ENCODE measurements around the gene UBE2O. TPM values are rescaled to one million over a fixed set of nuclear protein-coding genes. Genes with fewer than 3 reads are reported as not detected.

The UBE2O gene
- total and polyA plus RNA-seq, 2 experiments from 2014 or later: 7.1 to 17.2 TPM

DNA sequence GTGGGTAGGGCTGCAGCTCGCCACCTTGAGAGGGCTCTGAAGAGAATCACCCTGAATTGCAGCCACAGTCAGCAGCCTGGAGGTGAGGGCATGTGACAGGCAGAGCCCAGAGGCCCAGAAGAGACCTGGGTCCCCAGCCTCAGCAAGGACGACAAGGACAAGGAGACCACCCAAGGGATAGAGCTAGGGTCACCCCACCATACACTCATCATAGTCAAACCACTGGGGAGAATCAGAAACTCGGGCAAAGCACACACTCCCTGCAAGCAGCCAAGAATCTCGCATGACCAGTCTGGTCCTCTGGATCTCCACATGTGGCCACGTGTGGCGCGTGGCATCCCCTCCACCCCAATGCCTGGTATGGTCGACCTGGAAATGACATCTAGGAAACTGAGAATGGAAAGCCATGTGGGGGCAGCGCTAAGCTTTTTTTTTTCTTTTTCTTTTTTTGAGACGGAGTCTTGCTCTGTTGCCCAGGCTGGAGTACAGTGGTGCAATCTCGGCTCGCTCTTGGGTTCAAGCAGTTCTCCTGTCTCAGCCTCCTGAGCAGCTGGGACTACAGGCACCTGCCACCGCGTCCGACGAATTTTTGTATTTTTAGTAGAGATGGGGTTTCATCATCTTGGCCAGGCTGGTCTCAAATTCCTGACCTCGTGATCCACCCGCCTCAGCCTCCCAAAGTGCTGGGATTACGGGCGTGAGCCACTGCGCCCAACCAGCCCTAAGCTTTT, 73.1 kb downstream of the UBE2O start:
- Histone ChIP-seq H3K27me3 (replicated peaks; ENCODE audit: insufficient read depth) (no peaks in the 10 kb centered on the region), H3K4me3 (no peak overlapping the region), H3K9me2 (ENCODE audit: insufficient read depth) (no peaks in the 10 kb centered on the region), H4K20me1 (ENCODE audit: insufficient read depth) (no peaks in the 10 kb centered on the region), H2AFZ (no peak overlapping the region), H3F3A (ENCODE audit: insufficient read depth) (no peaks in the 10 kb centered on the region; the same call in 1 of the 2 replicates), H3K9me3 (ENCODE audit: low read depth) (no peaks in the 10 kb centered on the region), H3K4me1 (ENCODE audit: insufficient read depth) (peaks cover 12% of the 10 kb centered on the region; the same call in 1 of the 2 replicates), H3K9ac (no peak overlapping the region), H3K79me2 (ENCODE audit: insufficient read depth) (peaks cover 14% of the 10 kb centered on the region; the same call in 1 of the 2 replicates), H3K4me2 (ENCODE audit: unreplicated experiment) (no peak overlapping the region), H3K27ac (no peak overlapping the region), H3K36me3 (ENCODE audit: low read depth) (no peaks in the 10 kb centered on the region)
- DNase-seq: no peak
- in situ Hi-C loops (cut with MboI): no loop called here
- TF ChIP-seq EZH2 (IDR thresholded peaks at IDR 0.05; ENCODE audit: insufficient read depth, poor library complexity, severe bottlenecking) (no peak), EZH2phosphoT487 (IDR thresholded peaks at IDR 0.05; ENCODE audit: insufficient read depth, low read depth) (no peak)
- WGBS, 2 experiments (ENCODE audit: low coverage in 1 of 2, low lambda C conversion rate in 2 of 2, missing lambda C conversion rate in 2 of 2): 95 to 96% methylated on average over 21 of the region's 21 CpGs

DNA sequence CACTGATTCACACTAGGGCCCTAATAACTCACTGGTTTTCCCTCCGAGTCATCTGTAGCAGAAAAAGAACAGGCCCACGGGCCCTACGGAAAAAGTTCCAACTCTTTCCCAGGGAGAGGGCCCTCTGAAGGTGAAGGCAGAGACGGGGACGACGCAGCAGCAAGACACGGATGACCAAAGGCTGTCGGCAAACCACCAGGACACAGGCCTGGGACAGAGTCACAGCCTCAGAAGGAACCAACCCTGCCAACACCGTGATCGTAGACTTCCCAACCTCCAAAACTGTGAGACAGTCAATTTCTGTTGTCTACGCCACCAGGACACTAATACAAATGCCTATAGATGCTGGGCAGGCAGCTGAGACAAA, 73.7 kb downstream of the UBE2O start:
- H3K9me3 ChIP-seq (ENCODE audit: low read depth): no peaks in the 10 kb centered on the region
- no peak for TF ChIP-seq EZH2phosphoT487 (IDR thresholded peaks at IDR 0.05; ENCODE audit: insufficient read depth, low read depth)
- no peak for TF ChIP-seq EZH2 (IDR thresholded peaks at IDR 0.05; ENCODE audit: insufficient read depth, poor library complexity, severe bottlenecking)
- in situ Hi-C loops (cut with MboI): no loop called here
- H3K4me1 ChIP-seq (ENCODE audit: insufficient read depth): peaks cover 12% of the 10 kb centered on the region; the same call in 1 of the 2 replicates
- H3F3A ChIP-seq (ENCODE audit: insufficient read depth): peaks cover 2% of the 10 kb centered on the region; the same call in 1 of the 2 replicates
- no peak overlapping the region for H3K9ac ChIP-seq
- peaks cover 13% of the 10 kb centered on the region; the same call in 1 of the 2 replicates for H3K79me2 ChIP-seq (ENCODE audit: insufficient read depth)
- H4K20me1 ChIP-seq (ENCODE audit: insufficient read depth): no peaks in the 10 kb centered on the region
- no peak overlapping the region for H3K4me3 ChIP-seq
- no peak overlapping the region for H3K27ac ChIP-seq
- H2AFZ ChIP-seq: no peak overlapping the region
- no peaks in the 10 kb centered on the region for H3K9me2 ChIP-seq (ENCODE audit: insufficient read depth)
- no peaks in the 10 kb centered on the region for H3K36me3 ChIP-seq (ENCODE audit: low read depth)
- no peak for DNase-seq
- 88 to 89% methylated on average over 11 of the region's 11 CpGs for WGBS, 2 experiments (ENCODE audit: low coverage in 1 of 2, low lambda C conversion rate in 2 of 2, missing lambda C conversion rate in 2 of 2)
- H3K4me2 ChIP-seq (ENCODE audit: unreplicated experiment): no peak overlapping the region
- no peaks in the 10 kb centered on the region for H3K27me3 ChIP-seq (replicated peaks; ENCODE audit: insufficient read depth)

DNA sequence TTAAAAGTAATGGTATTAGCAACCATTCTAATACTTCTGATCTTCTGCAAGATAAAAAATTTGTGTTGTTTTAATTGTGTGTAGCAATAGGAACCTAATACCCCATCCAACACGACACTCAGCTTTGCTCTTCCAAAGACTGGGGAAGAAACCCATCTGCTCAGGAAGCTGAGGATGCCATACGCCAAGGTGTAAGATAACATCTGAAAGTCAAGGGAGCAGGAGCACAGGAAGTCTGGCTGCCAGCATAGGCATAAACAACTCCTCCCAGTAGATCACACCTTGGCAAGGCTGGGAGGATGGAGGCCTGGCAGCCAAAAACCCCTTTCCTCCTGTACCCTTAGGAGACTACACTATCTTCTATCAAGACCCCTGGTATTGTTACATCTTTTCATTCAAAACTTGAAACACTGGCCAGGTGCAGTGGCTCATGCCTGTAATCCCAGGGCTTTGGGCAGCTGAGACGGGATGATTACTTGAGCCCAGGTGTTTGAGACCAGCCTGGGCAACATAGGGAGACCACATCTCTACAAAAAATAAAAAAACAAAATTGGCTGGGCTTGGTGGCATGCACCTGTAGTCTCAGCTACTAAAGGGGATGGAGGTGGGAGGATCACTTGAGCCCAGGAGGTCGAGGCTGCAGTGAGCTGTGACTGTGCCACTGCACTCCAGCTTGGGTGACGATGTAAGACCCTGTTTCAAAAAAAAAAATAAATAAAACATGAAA, 74.2 kb downstream of the UBE2O start:
- 83 to 90% methylated on average over 5 of the region's 5 CpGs for WGBS, 2 experiments (ENCODE audit: low coverage in 1 of 2, low lambda C conversion rate in 2 of 2, missing lambda C conversion rate in 2 of 2)
- no peak overlapping the region for H3K4me2 ChIP-seq (ENCODE audit: unreplicated experiment)
- peaks cover 13% of the 10 kb centered on the region; the same call in 1 of the 2 replicates for H3K79me2 ChIP-seq (ENCODE audit: insufficient read depth)
- TF ChIP-seq EZH2 (IDR thresholded peaks at IDR 0.05; ENCODE audit: insufficient read depth, poor library complexity, severe bottlenecking): no peak
- TF ChIP-seq EZH2phosphoT487 (IDR thresholded peaks at IDR 0.05; ENCODE audit: insufficient read depth, low read depth): no peak
- H2AFZ ChIP-seq: no peak overlapping the region
- H3K4me3 ChIP-seq: no peak overlapping the region
- H4K20me1 ChIP-seq (ENCODE audit: insufficient read depth): no peaks in the 10 kb centered on the region
- no peaks in the 10 kb centered on the region for H3K36me3 ChIP-seq (ENCODE audit: low read depth)
- no peaks in the 10 kb centered on the region for H3K27me3 ChIP-seq (replicated peaks; ENCODE audit: insufficient read depth)
- no peak overlapping the region for H3K27ac ChIP-seq
- H3K9ac ChIP-seq: no peak overlapping the region
- in situ Hi-C loops (cut with MboI): no loop called here
- DNase-seq: no peak
- no peaks in the 10 kb centered on the region for H3K9me2 ChIP-seq (ENCODE audit: insufficient read depth)
- peaks cover 14% of the 10 kb centered on the region; the same call in 1 of the 2 replicates for H3K4me1 ChIP-seq (ENCODE audit: insufficient read depth)
- H3K9me3 ChIP-seq (ENCODE audit: low read depth): no peaks in the 10 kb centered on the region
- H3F3A ChIP-seq (ENCODE audit: insufficient read depth): peaks cover 7% of the 10 kb centered on the region

DNA sequence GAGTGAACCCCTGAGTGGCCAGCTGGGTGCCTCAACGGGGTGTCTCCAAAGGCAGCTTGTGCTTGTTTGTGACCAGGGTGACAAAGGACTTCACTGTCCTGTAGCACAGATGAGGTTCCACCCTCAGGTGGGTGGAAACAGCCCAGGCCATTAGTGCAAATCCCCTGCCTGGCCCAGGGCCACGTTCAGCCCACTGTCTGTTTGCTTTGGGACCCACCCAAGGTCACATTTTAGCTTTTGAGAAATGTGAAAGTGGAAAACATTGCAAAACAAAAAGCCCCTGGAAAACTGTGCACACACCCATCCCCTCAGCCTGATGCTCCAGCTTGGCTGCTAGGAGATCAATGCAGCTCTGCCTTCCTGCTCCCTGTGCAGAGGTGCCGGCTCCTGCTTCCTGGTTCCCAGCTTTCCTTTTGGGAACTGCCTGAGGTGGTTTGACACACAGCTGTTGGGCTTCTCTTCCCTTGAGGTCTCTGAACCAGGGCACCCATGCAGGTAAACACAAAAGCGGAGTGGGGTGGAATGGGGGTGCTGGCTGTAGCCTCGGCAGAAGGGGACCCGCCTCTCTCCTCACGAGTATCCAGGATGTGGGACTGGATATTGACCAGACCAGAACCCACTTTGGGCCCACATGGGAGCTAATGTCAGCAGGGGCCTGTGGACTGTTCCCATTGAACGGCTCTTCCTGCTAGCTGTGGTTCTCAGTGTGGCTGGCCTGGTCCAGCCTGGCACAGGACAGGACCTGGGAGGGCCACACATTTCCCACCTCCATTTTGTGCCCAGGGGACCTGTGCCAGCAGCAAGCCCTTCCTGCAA, 76.4 kb downstream of the UBE2O start:
- DNase-seq: no peak
- Histone ChIP-seq H3F3A (ENCODE audit: insufficient read depth) (peaks cover 24% of the 10 kb centered on the region), H3K4me3 (no peak overlapping the region), H3K9me3 (ENCODE audit: low read depth) (no peaks in the 10 kb centered on the region), H3K27ac (no peak overlapping the region), H3K4me1 (ENCODE audit: insufficient read depth) (peaks cover 20% of the 10 kb centered on the region), H3K4me2 (ENCODE audit: unreplicated experiment) (no peak overlapping the region), H3K9ac (no peak overlapping the region), H2AFZ (no peak overlapping the region), H3K9me2 (ENCODE audit: insufficient read depth) (no peaks in the 10 kb centered on the region), H4K20me1 (ENCODE audit: insufficient read depth) (no peaks in the 10 kb centered on the region), H3K27me3 (replicated peaks; ENCODE audit: insufficient read depth) (no peaks in the 10 kb centered on the region), H3K36me3 (ENCODE audit: low read depth) (no peaks in the 10 kb centered on the region), H3K79me2 (ENCODE audit: insufficient read depth) (peaks cover 7% of the 10 kb centered on the region; the same call in 1 of the 2 replicates)
- TF ChIP-seq EZH2phosphoT487 (IDR thresholded peaks at IDR 0.05; ENCODE audit: insufficient read depth, low read depth) (no peak), EZH2 (IDR thresholded peaks at IDR 0.05; ENCODE audit: insufficient read depth, poor library complexity, severe bottlenecking) (no peak)
- in situ Hi-C loops (cut with MboI): no loop called here
- 81 to 85% methylated on average over 8 of the region's 8 CpGs for WGBS, 2 experiments (ENCODE audit: low coverage in 1 of 2, low lambda C conversion rate in 2 of 2, missing lambda C conversion rate in 2 of 2)
